Ascending aorta (tissue), 2 donors: ENCODE data around the gene COX6B2. TPM values are rescaled to one million over a fixed set of nuclear protein-coding genes. Genes with fewer than 3 reads are reported as not detected.

ENCODE experiments used
- DNase-seq, 2 donors: peaks; one replicate each; pipeline ENCODE4 v3.0.0-alpha.2; 2019; ENCODE audit warnings: low spot score in 2 of 2
- H3K27ac ChIP-seq, 2 donors: fragments of 200-600 bp; sonication (generic); one replicate each; pipeline ENCODE4 v1.5.1; 2016 to 2017; ENCODE audit warnings: mild to moderate bottlenecking in 1 of 2
- H3K27me3 ChIP-seq: fragments of 200-600 bp; sonication (generic); one replicate; pipeline ENCODE4 v1.5.1; 2017
- H3K36me3 ChIP-seq, 2 donors: fragments of 200-600 bp; sonication (generic); one replicate each; pipeline ENCODE4 v1.5.1; 2016
- H3K4me1 ChIP-seq, 2 donors: fragments of 200-600 bp; sonication (generic); one replicate each; pipeline ENCODE4 v1.5.1; 2016 to 2017; ENCODE audit warnings: mild to moderate bottlenecking in 1 of 2
- H3K4me3 ChIP-seq, 2 donors: fragments of 200-600 bp; sonication (generic); one replicate each; pipeline ENCODE4 v1.5.1; 2016 to 2017; ENCODE audit warnings: mild to moderate bottlenecking in 1 of 2
- H3K9me3 ChIP-seq, 2 donors: fragments of 200-600 bp; sonication (generic); one replicate each; pipeline ENCODE4 v1.5.1; 2016
- CTCF ChIP-seq, 3 experiments: fragments of 200-600 bp in 2 of 3; fragments of 450-650 bp in 1 of 3; sonication (generic) in 2 of 3; IDR thresholded peaks; one replicate each; pipeline ENCODE4 v1.5.1; 2016 to 2019; ENCODE audit warnings: antibody characterized with exemption in 3 of 3, mild to moderate bottlenecking in 1 of 3, moderate library complexity in 1 of 3
- intact Hi-C: fragments of 100-400 bp; cut with DNase I; formaldehyde crosslinking; loops from one replicate; pipeline ENCODE4 v1.15.1; 2023
- total RNA-seq: library from RNA; depleted of rRNA; stranded (reverse); fragments of >200 nt; gene quantifications from one replicate; pipeline ENCODE4 v1.1.0, GENCODE V29; 2016

The COX6B2 gene
- total RNA-seq, 1 donor from 2014 or later: not detected

DNA sequence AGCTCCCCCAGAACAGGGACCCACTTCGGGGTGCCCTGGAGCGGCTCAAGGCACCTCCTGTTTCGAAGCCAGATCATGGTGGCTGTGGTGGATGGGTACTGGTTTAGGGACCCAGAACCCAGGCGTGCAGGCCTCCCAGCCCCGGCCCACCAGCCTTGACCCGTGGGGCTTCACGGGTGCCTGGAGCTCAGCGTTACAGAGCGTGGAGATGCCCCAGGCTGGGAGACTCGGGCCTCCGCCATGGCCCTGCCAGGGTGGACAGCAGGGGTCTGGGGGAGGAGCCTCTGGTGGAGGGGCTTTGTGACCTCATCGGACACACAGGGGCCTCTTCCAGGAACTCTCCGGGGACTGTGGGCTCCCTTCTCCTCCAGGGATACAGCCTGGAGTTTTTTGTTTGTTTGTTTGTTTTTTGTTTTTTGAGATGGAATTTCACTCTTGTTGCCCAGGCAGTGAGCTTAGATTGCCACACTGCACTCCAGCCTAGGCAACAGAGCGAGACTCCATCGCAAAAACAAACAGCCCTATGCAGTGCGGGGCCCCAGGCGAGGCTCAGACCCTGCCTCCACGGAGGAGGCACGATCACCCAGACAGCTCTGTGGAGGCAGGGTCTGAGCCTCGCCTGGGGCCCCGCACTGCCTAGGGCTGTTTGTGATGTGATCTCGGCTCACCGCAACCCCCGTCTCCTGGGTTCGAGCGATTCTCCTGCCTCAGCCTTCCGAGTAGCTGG lies 8.6 kb upstream of the COX6B2 start, which contains the start of gene GARIN5B:
Gene GARIN5B, minus strand, starts transcription at position 271 of the 727 bp plus-strand sequence. Its CDS starts 194 bp downstream, at position 77.
- Histone ChIP-seq H3K27me3 (no peaks in the 10 kb centered on the region), H3K9me3 (no peaks in the 10 kb centered on the region), H3K4me3 (no peak within 1 kb of the TSS), H3K4me1 (no peaks in the 10 kb centered on the region), H3K27ac (no peak within 1 kb of the TSS), H3K36me3 (no peaks in the 10 kb centered on the region)
- no peak for DNase-seq
- no peak for TF ChIP-seq CTCF (IDR thresholded peaks at IDR 0.05)
- intact Hi-C loops: no loop called here

DNA sequence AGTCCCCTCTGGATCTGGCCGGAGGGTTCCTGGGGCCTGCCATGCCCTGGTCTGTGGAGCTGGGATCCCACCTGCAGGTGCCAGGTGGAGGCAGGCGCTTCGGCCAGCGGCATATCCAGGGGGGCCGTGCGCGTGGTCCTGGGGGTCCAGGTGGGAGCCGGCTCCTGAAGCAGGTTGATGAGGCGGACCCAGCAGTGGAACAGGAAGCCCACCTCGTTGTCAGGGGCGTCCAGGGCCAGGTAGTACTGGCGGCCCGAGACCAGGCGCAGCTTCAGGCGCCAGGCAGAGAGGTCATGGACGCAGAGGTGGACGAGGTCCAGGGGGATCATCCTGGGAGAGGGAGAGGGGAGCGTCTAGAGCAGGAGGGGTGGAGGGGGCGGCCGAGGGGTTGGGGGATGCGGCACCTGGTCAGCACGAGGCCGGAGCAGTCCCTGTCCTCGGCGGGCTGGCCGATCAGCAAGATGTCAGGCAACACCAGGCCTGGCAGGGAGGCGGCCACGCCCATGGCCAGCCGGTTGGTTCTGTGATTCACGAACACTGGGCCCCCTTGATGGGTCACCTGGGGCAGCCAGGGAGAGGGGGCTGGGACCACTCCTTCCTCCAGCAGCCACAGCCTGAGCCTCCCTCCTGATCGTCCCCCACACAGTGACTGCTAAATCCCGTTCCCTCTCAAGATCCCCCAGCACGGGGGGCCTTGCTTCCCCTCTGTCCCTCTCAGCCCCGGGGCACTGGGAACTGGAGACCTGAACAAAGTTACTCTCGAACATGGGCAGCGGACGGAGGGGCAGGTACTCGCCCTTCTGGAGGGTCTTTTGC lies 7.9 kb upstream of the COX6B2 start:
- no peaks in the 10 kb centered on the region for H3K9me3 ChIP-seq
- intact Hi-C loops: no loop called here
- no peak for TF ChIP-seq CTCF (IDR thresholded peaks at IDR 0.05)
- no peak for DNase-seq
- H3K27ac ChIP-seq: no peak overlapping the region
- H3K27me3 ChIP-seq: no peaks in the 10 kb centered on the region
- H3K4me3 ChIP-seq: no peak overlapping the region
- H3K4me1 ChIP-seq: no peaks in the 10 kb centered on the region
- H3K36me3 ChIP-seq: no peaks in the 10 kb centered on the region

DNA sequence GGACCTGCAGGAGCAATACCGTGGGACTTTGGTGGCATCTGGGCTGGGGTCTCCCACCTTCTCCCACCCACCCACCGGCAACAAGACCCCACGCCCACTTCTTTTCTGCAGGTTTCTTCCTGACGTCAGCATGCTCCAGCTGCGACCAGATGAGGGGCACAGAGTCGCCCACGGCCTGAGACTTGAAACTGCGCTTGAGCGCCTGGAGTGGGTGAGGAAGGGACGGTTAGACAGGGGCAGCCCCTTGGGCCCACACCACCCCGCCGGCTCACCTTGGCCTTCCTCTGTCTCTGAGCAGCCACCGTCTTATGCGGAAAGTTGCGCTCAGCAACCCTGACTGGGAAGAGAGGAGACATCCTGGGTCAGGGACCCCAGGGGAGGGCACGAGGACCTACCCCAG lies 6.4 kb upstream of the COX6B2 start:
- Histone ChIP-seq H3K27me3 (no peaks in the 10 kb centered on the region), H3K4me1 (no peaks in the 10 kb centered on the region)

GRCh38 chr19:55358943-55359908 lies 4.7 kb upstream of the COX6B2 start:
- H3K4me3 ChIP-seq: no peak overlapping the region
- no peaks in the 10 kb centered on the region for H3K36me3 ChIP-seq
- H3K4me1 ChIP-seq: peaks cover 0 to 1% of the 10 kb centered on the region in 2 donors
- no peaks in the 10 kb centered on the region for H3K9me3 ChIP-seq
- H3K27me3 ChIP-seq: peaks cover 7% of the 10 kb centered on the region
- TF ChIP-seq CTCF (IDR thresholded peaks at IDR 0.05): no peak
- DNase-seq: no peak
- intact Hi-C loops: no loop called here
- H3K27ac ChIP-seq: no peak overlapping the region

More for the DNA sequence above, 6.4 kb upstream of the COX6B2 start:
- intact Hi-C loops: no loop called here
- no peak overlapping the region for H3K27ac ChIP-seq
- no peaks in the 10 kb centered on the region for H3K36me3 ChIP-seq
- no peak for DNase-seq
- H3K9me3 ChIP-seq: no peaks in the 10 kb centered on the region
- no peak overlapping the region for H3K4me3 ChIP-seq
- no peak for TF ChIP-seq CTCF (IDR thresholded peaks at IDR 0.05)

GRCh38 chr19:55358493-55358892 lies 4.0 kb upstream of the COX6B2 start:
- H3K27me3 ChIP-seq: peaks cover 11% of the 10 kb centered on the region
- H3K9me3 ChIP-seq: no peaks in the 10 kb centered on the region
- no peak overlapping the region for H3K4me3 ChIP-seq
- intact Hi-C loops: no loop called here
- H3K4me1 ChIP-seq: peaks cover under 1 to 6% of the 10 kb centered on the region in 2 donors
- H3K27ac ChIP-seq: no peak overlapping the region
- DNase-seq: no peak
- H3K36me3 ChIP-seq: no peaks in the 10 kb centered on the region
- TF ChIP-seq CTCF (IDR thresholded peaks at IDR 0.05): no peak
